ENCODE data around the gene ITGA11. TPM values are rescaled to one million over a fixed set of nuclear protein-coding genes. Genes with fewer than 3 reads are reported as not detected.
"Not testable (repeated sequence)": the region's sequence is repeated elsewhere in the genome, so short reads cannot be mapped to it uniquely, and the experiment has no call there.

The ITGA11 gene
- total RNA-seq, 1 experiment from 2014 or later = 0.12 TPM

DNA sequence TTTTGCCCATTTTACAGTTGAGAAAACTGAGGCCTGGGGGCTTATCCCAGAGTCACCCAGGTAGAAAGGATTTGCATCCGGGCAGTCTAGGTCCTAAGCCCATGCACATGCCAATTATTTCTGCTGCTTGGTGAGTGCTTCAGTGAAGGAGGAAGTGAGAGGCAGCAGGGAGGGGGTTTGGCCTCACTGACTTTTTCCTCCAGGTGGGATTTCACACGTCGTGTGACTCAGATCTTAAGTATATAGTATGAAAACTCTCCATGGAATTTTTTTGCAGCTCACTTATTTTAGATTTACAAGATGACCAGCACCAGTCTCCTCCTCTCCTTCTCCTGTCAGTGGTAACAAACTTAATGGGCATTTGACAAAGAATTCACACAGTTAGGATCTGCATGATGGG, 4.6 kb downstream of the ITGA11 start:
- DNase-seq (ENCODE audit: extremely low read depth, low read depth) = no peak

GRCh38 chr15:68426116-68426515, 5.8 kb downstream of the ITGA11 start:
- no peak for DNase-seq (ENCODE audit: extremely low read depth, low read depth)

GRCh38 chr15:68425428-68426060, 6.4 kb downstream of the ITGA11 start:
- DNase-seq (ENCODE audit: extremely low read depth, low read depth) = no peak

DNA sequence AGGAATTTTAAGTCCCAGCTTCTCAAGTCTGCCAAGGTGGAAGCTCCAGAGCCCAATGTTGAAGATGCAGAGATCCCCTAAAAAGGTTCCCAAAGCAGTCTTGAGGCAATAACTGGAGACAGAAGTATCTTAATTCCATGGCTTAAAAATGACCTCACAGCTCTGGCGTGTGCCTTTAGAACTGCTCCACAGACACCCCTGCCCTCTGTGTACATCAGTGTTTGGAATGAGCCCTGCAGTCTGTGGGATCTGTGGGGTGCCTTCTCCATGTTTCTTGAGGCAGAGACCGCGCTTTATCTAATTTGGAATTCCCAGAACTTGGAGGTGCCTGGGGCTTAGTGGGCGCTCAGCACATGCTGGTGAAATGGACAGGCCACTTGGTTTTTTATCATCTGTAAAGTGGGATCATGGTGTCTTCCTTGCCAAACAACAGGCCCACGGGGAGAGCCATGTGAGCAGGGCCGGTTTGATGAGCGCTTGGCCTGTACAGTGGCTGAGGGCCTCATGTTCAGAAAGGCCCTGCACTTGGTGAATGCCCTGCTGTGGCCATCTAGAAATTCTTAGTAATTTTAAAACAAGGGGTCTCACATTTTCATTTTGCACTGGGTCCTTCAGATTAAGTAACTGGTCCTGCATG, 7.1 kb downstream of the ITGA11 start:
- no peak for DNase-seq (ENCODE audit: extremely low read depth, low read depth)

DNA sequence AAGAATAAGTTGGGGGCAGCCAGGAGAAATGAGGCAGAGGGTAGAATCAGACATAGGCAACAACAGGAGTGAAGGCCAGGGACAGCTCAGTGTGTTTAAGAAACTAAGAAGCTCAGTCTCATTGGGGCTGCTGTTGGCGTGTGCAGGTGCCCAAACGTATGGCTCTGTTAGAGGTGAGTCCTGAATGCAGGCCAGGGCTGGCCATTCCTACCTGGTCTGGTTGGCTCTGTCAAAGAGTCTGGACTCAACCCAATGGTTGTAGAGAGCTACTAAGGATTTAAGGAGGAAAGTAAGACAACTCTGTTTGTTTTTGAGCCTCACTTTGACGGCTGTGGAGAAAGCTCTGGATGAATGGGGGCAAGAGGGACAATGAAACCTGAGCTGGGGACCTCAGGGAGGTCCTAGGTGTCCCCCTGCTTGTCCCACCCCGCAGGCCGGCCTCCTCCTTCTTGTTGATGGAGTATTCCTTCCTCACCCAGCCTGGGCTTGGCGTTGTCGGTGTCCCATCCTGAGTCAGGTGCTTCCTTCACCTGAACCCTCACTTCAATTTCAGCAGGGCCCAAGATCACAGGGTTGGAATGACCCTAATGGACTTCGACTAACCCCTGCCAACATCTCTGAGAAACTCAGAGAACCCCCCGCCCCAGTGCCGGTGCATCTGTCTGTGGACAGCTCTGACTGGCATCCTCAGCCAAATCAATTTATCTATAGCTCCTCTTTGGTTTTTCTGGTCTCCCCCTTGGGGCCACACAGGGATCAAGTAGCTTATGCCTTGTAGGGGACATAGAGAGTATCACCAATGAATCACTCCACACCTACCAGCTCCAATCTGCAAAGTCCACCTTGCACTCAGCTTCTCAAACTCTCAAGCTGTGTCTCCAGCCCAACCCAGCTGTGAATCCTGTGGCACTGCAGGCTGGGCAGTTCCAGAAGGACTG, 8.3 kb downstream of the ITGA11 start:
- no peak for DNase-seq (ENCODE audit: extremely low read depth, low read depth)

GRCh38 chr15:68422403-68423145, 9.4 kb downstream of the ITGA11 start:
- not testable (repeated sequence) for DNase-seq (ENCODE audit: extremely low read depth, low read depth)

DNA sequence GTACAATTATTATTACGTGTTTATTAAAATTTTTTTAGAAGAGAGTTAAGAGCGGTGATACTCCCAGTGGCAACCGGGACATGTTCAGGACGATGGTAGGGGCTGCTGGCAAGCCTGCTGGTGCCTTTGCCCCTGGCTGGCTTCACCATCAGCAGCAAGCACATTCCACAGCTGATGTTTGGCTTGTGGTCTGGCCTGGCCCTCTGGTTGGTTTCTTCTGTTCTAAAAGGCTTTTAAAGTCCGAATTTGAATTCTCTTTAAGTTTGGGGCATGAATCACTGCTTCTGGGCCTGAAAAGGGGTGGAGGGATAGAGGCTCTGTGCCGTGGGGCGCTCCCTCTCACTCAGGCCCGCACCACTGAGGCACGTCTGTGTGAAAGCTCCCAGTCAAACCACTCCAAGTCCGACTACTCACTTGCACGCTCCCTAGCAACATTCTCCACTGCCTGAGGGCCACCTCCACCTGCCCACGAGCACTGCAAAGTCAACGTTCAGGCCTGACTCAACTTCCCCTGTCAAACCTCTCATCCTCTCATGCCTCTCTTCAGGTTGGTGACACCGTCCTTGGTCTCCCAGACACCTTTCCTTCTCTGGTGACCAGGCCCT, 10.1 kb downstream of the ITGA11 start:
- DNase-seq (ENCODE audit: extremely low read depth, low read depth) = no peak

- DNase-seq (ENCODE audit: extremely low read depth, low read depth) = no peak
Observed at GRCh38 chr15:68421115-68421551, 10.8 kb downstream of the ITGA11 start.

DNA sequence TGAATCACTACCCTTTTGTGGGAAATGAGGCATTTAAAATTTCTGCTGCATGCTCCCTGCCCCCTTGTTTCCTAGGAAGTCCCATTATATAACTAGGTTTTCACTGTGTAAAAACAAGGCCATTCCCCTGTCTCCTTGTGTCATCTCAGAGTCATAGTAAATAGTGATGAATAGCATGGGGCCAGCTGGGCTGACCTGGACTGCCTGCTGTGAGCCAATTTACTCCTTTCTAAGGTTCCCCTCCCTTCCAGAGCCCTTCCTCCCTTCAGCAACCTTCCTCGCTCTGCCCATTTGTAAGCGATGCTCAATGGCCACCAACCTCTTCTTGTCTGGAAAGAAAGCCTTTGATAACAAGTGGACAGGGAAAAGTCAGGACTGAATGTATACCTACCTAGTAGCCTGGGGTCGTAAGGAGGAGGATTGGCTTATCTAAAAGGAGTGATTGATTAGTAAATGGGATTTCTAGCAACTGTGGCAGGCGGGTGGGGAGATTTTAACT, 11.7 kb downstream of the ITGA11 start:
- no peak for DNase-seq (ENCODE audit: extremely low read depth, low read depth)

GRCh38 chr15:68419301-68420175, 12.4 kb downstream of the ITGA11 start:
- DNase-seq (ENCODE audit: extremely low read depth, low read depth) = no peak

DNA sequence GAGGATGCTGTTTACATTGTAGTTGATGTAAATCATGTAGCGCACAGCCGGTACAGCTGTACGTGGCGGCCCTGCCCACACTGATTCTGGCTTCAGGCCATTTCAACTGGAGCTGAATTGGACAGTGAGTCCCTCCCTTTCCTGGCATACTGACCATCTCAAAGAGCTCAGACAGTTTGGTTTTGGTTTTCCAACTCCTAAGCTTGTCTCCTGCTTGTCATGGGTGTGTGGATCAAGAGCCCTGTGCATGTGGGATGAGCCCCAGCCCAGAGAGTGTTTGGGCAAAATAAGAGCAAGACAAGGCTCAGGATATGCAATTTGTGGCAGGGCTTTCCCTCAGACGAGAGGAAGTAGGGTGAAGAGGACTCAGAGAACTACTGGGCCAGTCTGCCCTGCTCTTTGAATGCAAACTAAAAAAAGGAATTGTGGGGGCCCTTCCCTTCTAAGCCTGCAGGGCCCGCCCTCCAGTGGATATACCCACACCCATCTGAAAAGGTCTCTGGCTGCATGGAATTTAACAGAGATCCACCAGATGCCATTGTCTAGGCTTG, 13.3 kb downstream of the ITGA11 start:
- DNase-seq (ENCODE audit: extremely low read depth, low read depth) = no peak

- DNase-seq (ENCODE audit: extremely low read depth, low read depth) = no peak
Observed at GRCh38 chr15:68417897-68418296, 14.1 kb downstream of the ITGA11 start.

- DNase-seq (ENCODE audit: extremely low read depth, low read depth) = no peak
Observed at GRCh38 chr15:68417051-68417450, 14.9 kb downstream of the ITGA11 start.

- DNase-seq (ENCODE audit: extremely low read depth, low read depth) = no peak
Observed at GRCh38 chr15:68416158-68416535, 15.8 kb downstream of the ITGA11 start.

DNA sequence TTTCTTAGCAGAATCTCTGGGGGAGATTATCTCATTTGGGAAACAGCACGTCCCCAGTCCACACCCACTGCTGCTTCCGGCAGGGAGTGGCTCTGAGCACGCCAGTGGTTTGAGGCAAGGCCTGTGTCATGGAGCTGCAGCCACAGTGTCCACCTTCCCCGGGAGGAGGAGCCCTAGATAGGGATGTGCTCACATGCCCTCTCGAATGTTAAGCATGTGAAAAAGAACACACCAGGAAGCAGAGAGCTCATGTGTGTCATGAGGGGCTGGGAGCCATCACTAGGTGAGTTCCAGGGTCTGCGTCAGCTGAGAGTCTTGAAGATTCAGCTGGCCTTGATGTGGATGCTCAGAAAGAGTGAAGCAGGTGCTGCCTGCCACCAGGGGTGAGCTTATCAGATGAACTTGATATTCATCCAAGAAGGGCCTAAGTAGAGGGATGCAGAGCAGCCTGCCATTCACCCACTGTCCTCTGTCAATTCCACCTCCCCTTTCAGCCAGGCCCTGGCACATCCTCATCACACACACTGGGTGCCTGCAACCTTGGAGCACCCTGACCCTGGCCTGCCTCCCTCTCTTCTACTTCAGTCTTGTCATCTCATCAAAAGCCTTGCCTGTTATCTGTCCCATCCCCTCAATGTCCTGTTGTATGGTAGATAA, 16.3 kb downstream of the ITGA11 start:
- no peak for DNase-seq (ENCODE audit: extremely low read depth, low read depth)

GRCh38 chr15:68415061-68415460, 16.9 kb downstream of the ITGA11 start:
- DNase-seq (ENCODE audit: extremely low read depth, low read depth) = no peak

- no peak for DNase-seq (ENCODE audit: extremely low read depth, low read depth)
Observed at GRCh38 chr15:68414591-68414990, 17.4 kb downstream of the ITGA11 start.

GRCh38 chr15:68414206-68414555, 17.8 kb downstream of the ITGA11 start:
- DNase-seq (ENCODE audit: extremely low read depth, low read depth) = no peak
